Measurements from ENCODE around the gene PARS2.
A peak's percentile ranks its signal among the peaks of the same experiment; 100 is the strongest.

Gene PARS2

GRCh38 chr1:54716299-54717047, 47.9 kb downstream of the PARS2 start:
- peak; percentile 21 for DNase-seq

DNA sequence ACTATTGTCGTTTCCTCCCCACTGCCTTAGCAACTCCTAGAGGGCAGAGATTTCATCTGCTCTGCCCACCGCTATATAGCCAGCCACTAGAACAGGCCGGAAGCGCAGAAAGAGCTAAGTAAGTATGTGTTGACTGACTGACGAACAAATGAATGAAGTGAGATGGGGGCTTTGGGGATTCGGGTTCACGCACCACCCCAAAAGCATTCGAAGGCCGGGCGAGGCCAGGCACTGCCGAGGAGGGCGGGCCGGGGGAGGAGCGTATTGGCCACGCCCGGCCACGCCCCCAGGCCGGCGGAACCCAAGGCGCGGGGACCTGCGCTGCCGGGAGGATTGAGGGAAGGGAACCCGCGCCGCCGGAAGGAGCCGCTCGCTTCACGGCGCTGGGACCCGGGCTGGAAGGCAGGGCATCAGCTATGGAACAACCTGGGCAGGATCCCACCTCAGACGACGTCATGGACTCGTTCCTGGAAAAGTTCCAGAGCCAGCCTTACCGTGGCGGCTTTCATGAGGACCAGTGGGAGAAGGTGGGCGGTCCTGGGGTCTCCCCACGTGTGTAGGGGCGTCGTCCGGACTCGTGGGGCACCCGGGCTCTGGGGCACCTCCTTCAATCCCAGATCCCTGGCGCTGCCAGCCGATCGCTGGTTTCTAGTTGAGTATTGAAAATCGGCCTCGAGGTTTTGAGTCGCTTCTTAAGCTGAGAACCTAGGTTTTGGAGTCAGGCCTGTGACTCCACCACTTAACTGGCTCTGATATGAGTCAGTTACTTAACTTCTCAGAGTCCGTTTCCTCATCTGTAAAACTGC, 48.6 kb downstream of the PARS2 start, which contains the start of gene TTC4:
Gene TTC4 (plus strand): TSS at position 369 of the 806 bp plus-strand sequence. CDS start 48 bp downstream, at position 417.
- DNase-seq = peak; percentile 45

GRCh38 chr1:54714881-54715492, 49.3 kb downstream of the PARS2 start:
- DNase-seq = no peak

GRCh38 chr1:54711536-54711935, 52.8 kb downstream of the PARS2 start:
- no peak for DNase-seq

DNA sequence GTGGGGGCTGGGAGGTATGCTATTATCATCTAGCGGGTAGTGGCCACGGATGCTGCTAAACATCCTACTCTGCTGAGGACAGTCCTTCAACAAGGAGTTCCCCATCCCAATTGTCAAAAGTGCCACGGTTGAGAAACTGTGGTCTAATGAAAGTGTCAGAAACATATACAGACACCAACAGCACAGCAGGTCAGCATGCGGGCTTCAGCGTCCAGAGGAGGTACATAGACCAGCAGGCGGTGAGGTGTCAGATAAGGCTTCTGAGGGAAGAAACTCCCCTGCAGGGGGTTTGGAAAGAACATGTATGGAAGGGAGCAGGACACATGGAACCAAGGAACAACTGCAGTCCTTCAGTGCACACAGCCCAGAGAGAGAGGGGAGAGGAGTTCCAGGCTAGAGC, 53.5 kb downstream of the PARS2 start:
- DNase-seq = no peak

DNA sequence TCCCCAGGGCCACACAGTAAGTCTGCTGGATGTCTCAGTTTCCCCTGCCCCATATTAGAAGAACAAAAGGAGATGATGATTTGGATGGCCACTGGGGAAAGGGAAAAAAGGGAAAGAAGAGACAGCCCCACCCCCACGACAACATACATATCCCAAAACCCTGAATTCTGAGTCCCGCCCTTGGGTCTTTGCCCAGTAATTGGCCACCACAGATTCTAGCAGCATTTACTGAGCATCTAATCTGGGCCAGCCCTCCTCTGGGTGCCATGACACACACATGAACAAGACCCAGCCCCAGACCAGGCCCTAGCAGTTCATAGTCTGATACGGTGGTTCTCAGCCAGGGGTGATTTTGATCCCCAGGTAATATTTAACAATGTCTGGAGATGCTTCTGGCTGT, 53.9 kb downstream of the PARS2 start:
- no peak for DNase-seq

- no peak for DNase-seq
Measured at GRCh38 chr1:54709547-54710292, 54.6 kb downstream of the PARS2 start.

GRCh38 chr1:54708385-54708784, 55.9 kb downstream of the PARS2 start:
- no peak for DNase-seq

All from amniotic stem cell (primary cell).